ENCODE measurements around the gene PIP5K1C.

Gene PIP5K1C

GRCh38 chr19:3664879-3665642, 35.2 kb downstream of the PIP5K1C start:
- in situ Hi-C loops (cut with MboI; ENCODE audit: low sequenced_read_pairs), result no loop called here

GRCh38 chr19:3663838-3664237, 36.4 kb downstream of the PIP5K1C start:
- in situ Hi-C loops (cut with MboI; ENCODE audit: low sequenced_read_pairs), result no loop called here

GRCh38 chr19:3661284-3662238, 38.7 kb downstream of the PIP5K1C start:
- in situ Hi-C loops (cut with MboI; ENCODE audit: low sequenced_read_pairs), result no loop called here

- in situ Hi-C loops (cut with MboI; ENCODE audit: low sequenced_read_pairs), result no loop called here
These were observed 39.6 kb downstream of the PIP5K1C start for GRCh38 chr19:3660493-3661219.

- in situ Hi-C loops (cut with MboI; ENCODE audit: low sequenced_read_pairs), result no loop called here
These were observed 40.5 kb downstream of the PIP5K1C start for GRCh38 chr19:3659746-3660112.

GRCh38 chr19:3658870-3659745, 41.2 kb downstream of the PIP5K1C start:
- in situ Hi-C loops (cut with MboI; ENCODE audit: low sequenced_read_pairs), result no loop called here

- in situ Hi-C loops (cut with MboI; ENCODE audit: low sequenced_read_pairs), result no loop called here
These were observed 42.0 kb downstream of the PIP5K1C start for GRCh38 chr19:3658004-3658869.

GRCh38 chr19:3657395-3657769, 42.9 kb downstream of the PIP5K1C start:
- in situ Hi-C loops (cut with MboI; ENCODE audit: low sequenced_read_pairs), result no loop called here

- in situ Hi-C loops (cut with MboI; ENCODE audit: low sequenced_read_pairs), result no loop called here
These were observed 43.4 kb downstream of the PIP5K1C start for GRCh38 chr19:3656747-3657394.

GRCh38 chr19:3656073-3656746, 44.1 kb downstream of the PIP5K1C start:
- in situ Hi-C loops (cut with MboI; ENCODE audit: low sequenced_read_pairs), result no loop called here

GRCh38 chr19:3655402-3656072, 44.7 kb downstream of the PIP5K1C start:
- in situ Hi-C loops (cut with MboI; ENCODE audit: low sequenced_read_pairs), result no loop called here

- in situ Hi-C loops (cut with MboI; ENCODE audit: low sequenced_read_pairs), result no loop called here
These were observed 46.3 kb downstream of the PIP5K1C start for GRCh38 chr19:3653865-3654513.

- in situ Hi-C loops (cut with MboI; ENCODE audit: low sequenced_read_pairs), result no loop called here
These were observed 47.0 kb downstream of the PIP5K1C start for GRCh38 chr19:3653081-3653795.

- in situ Hi-C loops (cut with MboI; ENCODE audit: low sequenced_read_pairs), result no loop called here
These were observed 47.8 kb downstream of the PIP5K1C start for GRCh38 chr19:3652422-3652821.

- in situ Hi-C loops (cut with MboI; ENCODE audit: low sequenced_read_pairs), result no loop called here
These were observed 48.6 kb downstream of the PIP5K1C start for GRCh38 chr19:3651684-3652083.

GRCh38 chr19:3649888-3650287, 50.4 kb downstream of the PIP5K1C start:
- in situ Hi-C loops (cut with MboI; ENCODE audit: low sequenced_read_pairs), result no loop called here

Data from HL-60/S4 (cell line).